Cardiac muscle cell (in vitro differentiated cells and primary cell): ENCODE measurements around the gene C16orf74. TPM values are rescaled to one million over a fixed set of nuclear protein-coding genes. Genes with fewer than 3 reads are reported as not detected.

Experiments used
- DNase-seq, 2 donors: peaks; one replicate each; pipeline versions ENCODE4 v3.0.0 to v3.0.0-alpha.2; 2010 to 2017; ENCODE audit warnings: low read depth in 1 of 2, low spot score in 1 of 2
- H3K27ac ChIP-seq: fragments of 200-600 bp; sonication (generic); 2 replicates; pipeline ENCODE4 v1.5.1; 2016
- H3K27me3 ChIP-seq: fragments of 200-600 bp; sonication (generic); 2 replicates; pipeline ENCODE4 v1.6.0; 2016; ENCODE audit warnings: control low read depth
- H3K36me3 ChIP-seq: fragments of 200-600 bp; sonication (generic); 2 replicates; pipeline ENCODE4 v1.5.1; 2016; ENCODE audit warnings: control low read depth
- H3K4me1 ChIP-seq: fragments of 200-600 bp; sonication (generic); 2 replicates; pipeline ENCODE4 v1.8.1; 2017; ENCODE audit warnings: low read depth, mild to moderate bottlenecking, mixed run types
- H3K4me3 ChIP-seq: fragments of 200-600 bp; sonication (generic); 2 replicates; pipeline ENCODE4 v1.5.1; 2016; ENCODE audit warnings: mild to moderate bottlenecking
- H3K9me3 ChIP-seq: fragments of 200-600 bp; sonication (generic); 2 replicates; pipeline ENCODE4 v1.5.1; 2017; ENCODE audit warnings: low read depth, mild to moderate bottlenecking, control low read depth
- CTCF ChIP-seq: IDR thresholded peaks from 2 replicates; pipeline ENCODE4 v1.5.1; 2012; ENCODE audit warnings: low read depth, mild to moderate bottlenecking, low read length
- polyA plus RNA-seq: library from polyadenylated mRNA; unstranded; fragments of >200 nt; fragmentation: Nextera tagmentation; extraction: Ambion mirVana; gene quantifications from 2 replicates; pipeline ENCODE4 v1.2.1, GENCODE V29; 2016
- total RNA-seq: library from RNA; depleted of rRNA; stranded (reverse); fragments of >200 nt; gene quantifications from 2 replicates; pipeline ENCODE4 v1.2.3, GENCODE V29; 2016

The C16orf74 gene
- total and polyA plus RNA-seq, 2 experiments from 2014 or later, result 37.9 to 49.7 TPM

- TF ChIP-seq CTCF, result no peak
- no peak overlapping the region for H3K27ac ChIP-seq
- H3K4me1 ChIP-seq, result peaks cover 23% of the 10 kb centered on the region
- no peak for DNase-seq
- H3K4me3 ChIP-seq, result no peak overlapping the region
- H3K36me3 ChIP-seq, result no peaks in the 10 kb centered on the region
- H3K27me3 ChIP-seq, result no peaks in the 10 kb centered on the region
- no peaks in the 10 kb centered on the region for H3K9me3 ChIP-seq
Observed at GRCh38 chr16:85753559-85753958, 2.7 kb upstream of the C16orf74 start.

- H3K36me3 ChIP-seq, result no peaks in the 10 kb centered on the region
- DNase-seq, result peak; percentile 62 to 72
- no peak overlapping the region for H3K27ac ChIP-seq
- H3K27me3 ChIP-seq, result no peaks in the 10 kb centered on the region
- H3K4me1 ChIP-seq, result peaks cover 23% of the 10 kb centered on the region
- TF ChIP-seq CTCF, result peak; percentile 52
- no peak overlapping the region for H3K4me3 ChIP-seq
- H3K9me3 ChIP-seq, result no peaks in the 10 kb centered on the region
Observed at GRCh38 chr16:85752511-85753420, 1.9 kb upstream of the C16orf74 start.

- no peaks in the 10 kb centered on the region for H3K36me3 ChIP-seq
- H3K9me3 ChIP-seq, result no peaks in the 10 kb centered on the region
- no peak for DNase-seq
- no peaks in the 10 kb centered on the region for H3K27me3 ChIP-seq
- no peak overlapping the region for H3K27ac ChIP-seq
- no peak overlapping the region for H3K4me3 ChIP-seq
- TF ChIP-seq CTCF, result no peak
- peaks cover 23% of the 10 kb centered on the region for H3K4me1 ChIP-seq
Observed at GRCh38 chr16:85751698-85752501, 1.0 kb upstream of the C16orf74 start.

- Histone ChIP-seq H3K4me1 (peaks cover 23% of the 10 kb centered on the region), H3K9me3 (no peaks in the 10 kb centered on the region), H3K36me3 (no peaks in the 10 kb centered on the region), H3K4me3 (peak overlapping the region; percentile 51), H3K27me3 (no peaks in the 10 kb centered on the region), H3K27ac (no peak overlapping the region)
- DNase-seq, result peak; percentile 36 to 70
- peak; percentile 20 for TF ChIP-seq CTCF
Observed at GRCh38 chr16:85750146-85750826, 610 bp downstream of the C16orf74 start.

- peaks cover 22% of the 10 kb centered on the region for H3K4me1 ChIP-seq
- no peak for TF ChIP-seq CTCF
- peak overlapping the region; percentile 51 for H3K4me3 ChIP-seq
- H3K27ac ChIP-seq, result no peak overlapping the region
- H3K36me3 ChIP-seq, result no peaks in the 10 kb centered on the region
- H3K9me3 ChIP-seq, result no peaks in the 10 kb centered on the region
- no peaks in the 10 kb centered on the region for H3K27me3 ChIP-seq
- DNase-seq, result peak in 1 of 2 donors; percentile 41
Observed at GRCh38 chr16:85749771-85750145, 1.1 kb downstream of the C16orf74 start.
